GM19043 (cell line): ENCODE results near the gene CC2D2B.
"Not testable (repeated sequence)": the region's sequence is repeated elsewhere in the genome, so short reads cannot be mapped to it uniquely, and the experiment has no call there.

Source experiments
- ATAC-seq: cut with Tn5 transposase; IDR thresholded peaks from one replicate; pipeline ENCODE4 v1.9.1; 2021; ENCODE audit warnings: low read depth; ENCODE audit not compliant: unreplicated experiment

CC2D2B gene, protein sequence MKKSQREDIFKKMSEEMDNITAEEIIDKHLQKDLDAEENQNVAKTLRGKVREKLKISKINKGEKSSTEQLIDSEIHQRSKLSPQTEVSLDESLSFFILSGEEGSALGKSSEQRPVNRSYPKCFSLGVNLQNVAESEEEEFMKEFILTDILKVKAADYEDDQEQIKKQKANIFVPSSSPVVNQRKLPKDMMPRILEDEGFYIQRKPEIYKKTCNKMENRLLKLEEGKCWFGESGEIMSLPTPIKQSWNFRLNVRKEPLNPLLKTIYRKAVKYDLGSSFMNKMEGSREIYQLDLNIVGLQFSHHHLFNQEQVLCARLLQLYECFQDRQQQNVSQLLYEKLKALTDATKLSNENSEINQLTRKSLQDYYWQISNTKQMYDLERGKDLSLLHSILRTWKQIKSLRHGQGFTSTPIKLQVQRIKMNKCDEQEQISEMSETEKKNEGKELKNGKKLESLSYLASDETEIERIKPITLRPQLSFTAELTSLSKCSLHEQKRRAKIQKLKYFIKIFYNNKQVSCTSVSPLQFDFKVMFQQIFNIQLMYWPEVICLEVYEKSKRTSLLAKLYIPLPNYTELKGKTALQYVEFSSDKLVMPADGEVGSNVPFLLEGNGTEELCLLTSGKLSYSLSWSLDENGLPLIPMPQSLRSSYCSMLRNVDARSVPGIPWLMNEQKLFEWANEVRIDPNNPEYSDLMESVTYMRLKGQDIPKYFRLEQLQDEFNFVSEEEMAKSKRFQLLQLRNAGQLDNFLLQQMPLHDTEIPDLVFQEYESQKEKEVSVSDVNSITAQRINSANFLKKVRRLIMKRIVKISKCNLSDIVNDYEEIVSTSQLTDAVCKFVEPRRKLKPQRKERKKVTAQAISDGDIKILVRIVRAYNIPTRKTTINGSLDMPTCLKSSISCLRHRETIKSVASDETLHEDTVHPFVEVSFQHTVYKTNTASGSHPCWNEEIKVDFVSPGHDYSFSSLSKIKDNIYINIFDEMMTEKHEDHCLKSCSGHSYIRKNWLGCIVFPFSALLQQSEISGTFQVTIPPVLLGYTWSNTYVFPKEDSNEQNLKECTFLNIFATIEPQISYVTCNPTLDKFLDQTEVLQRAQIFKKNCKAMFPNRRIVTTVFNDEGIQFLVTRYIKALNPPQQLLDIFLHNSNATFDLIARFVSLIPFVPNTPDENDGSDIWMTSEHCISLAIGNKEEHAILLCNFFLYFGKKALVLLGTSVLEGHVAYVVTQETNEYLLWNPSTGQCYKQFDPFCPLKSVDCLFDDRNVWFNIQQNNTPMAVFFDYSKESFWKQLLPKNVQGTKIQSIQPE (N-terminal part only)

DNA sequence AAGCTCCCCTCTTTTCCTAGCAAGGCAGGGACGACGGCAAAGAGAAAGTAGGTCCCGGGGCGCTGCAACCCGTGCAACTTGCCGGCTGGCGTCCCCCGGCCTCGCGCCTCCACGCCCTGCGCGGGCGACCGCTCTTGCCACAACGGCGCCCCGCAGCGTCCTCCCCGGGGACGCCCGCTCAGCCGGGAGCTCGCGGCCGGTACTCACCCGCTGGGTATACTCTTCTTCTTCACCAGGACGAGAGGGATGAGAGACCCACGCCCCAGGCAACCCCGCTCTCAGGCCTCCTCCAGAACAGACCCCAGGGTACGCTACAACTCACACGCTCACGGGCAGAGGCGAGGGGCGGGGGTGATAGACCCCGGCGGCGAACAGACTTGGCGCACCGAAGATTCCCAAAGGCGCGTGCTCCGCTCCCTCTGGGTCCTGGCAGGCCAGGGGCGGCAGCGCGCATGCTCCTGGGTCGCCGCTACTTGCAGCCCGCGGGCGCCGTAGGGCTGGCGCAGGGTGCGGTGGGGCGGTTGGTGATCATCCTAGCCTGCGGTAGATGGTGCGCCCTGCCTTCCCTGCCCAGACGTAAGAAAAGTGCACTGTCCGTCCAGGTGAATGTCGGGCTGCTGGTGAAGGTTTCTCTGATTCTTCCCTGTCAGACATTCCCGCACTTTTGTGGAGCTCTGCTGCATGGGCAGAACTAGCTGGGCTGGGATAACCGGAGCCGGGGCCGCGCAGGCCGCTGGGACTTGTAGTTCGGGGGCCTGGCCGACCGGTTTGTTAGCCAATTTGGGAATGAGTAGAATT, at the start of gene CC2D2B:
TSS of gene CC2D2B (plus strand) at position 520 of the 798 bp plus-strand sequence. CDS start 3,349 bp downstream, outside the sequence.
- ATAC-seq, result peak; percentile 83

DNA sequence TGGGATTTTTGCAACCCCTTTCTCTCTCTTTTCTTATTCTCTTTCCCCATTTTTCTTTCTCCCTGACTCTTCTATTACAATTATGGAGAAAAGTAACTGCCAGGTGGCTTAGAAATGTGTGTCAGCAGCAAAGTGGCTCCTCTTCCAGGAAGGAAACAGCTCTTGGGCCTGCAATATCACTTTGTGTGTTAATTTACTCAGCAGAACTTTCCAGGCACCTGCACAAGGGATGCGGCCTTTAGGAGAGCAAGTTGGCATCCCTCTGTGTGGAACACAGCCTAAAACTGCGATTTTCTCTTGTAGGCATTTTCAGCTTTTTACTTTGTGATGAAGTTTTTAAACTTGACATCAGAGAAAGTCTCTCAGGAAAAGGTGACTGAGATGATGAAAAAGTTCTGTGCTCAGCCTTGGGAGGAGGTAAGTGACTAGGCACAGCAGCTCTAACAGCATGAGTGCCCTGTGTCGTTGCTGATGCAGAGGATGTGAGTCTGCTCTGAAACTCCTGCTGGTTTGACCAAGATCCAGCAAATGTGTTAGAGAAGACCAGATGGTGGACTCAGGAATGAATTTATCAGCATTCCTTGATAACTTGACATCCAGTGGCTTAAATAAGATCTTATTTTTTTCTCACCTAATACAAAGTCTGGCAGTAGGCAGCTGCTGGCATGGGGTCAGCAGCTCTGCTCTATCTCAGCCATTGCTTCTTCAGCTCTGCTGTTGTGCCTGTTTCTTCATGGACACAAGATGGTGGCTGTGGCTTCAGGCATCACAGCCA, 47.4 kb upstream of the CC2D2B start:
- ATAC-seq, result no peak

DNA sequence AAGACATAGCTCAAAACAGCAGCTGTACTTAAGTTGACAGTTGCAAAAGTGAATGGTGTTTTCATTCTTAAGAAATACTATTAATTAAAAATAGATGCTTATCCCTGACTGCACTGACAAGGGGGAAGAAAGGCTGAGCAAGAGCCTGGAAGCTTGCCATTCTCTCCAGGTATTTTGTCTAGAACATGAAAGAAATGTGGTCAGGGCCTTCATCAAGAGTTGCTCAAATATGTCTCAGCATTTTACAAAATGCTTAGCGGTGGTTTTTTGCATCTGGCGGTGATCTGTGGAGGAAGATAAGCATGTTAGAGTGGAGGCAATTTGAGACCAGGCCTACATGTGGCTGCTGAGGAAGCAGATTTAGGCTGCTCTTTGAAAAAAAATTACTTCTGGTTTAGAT, 46.4 kb upstream of the CC2D2B start:
- ATAC-seq, result no peak

DNA sequence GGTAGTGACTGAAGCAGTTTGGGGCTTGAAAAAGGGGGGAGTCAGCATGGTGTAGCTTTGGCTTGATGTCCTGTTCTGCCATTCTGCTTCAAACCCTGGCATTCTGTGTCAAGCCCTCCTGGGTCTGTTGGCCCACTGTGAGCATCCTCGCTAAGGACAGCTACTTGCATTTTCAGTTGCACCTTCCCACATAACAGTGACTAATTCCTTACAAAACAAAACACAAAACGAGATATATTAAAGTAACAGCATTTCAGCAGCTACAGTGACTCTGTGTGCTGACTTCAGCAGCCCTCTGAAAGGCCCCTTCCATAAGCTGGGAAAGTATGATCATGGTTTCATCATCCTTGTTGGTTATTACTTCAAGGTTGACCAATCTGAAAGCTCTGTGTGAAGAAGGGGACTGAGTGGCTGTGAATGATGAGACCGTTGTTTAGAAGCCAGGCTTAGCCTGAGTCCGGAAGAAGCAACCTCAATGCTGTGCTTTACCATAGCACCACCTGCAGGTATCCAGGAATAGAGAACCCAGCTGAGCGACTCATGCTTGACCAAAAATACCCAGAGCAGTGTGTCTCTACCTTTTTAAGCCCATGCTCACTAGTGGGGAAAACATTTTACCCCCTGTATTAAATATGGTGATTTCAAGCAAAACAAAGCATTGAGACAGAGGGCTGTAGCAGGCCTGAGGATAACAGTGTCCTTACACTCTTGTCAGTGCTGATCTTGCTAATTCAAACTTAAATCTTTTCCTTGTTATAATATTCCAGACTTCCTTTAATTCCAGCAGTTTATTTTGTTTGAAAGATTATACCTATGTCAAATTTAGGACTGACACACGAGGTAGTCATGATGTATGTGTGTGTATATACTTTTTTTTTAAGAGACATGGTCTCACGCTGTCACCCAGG, 42.6 kb upstream of the CC2D2B start:
- ATAC-seq, result peak; percentile 84

DNA sequence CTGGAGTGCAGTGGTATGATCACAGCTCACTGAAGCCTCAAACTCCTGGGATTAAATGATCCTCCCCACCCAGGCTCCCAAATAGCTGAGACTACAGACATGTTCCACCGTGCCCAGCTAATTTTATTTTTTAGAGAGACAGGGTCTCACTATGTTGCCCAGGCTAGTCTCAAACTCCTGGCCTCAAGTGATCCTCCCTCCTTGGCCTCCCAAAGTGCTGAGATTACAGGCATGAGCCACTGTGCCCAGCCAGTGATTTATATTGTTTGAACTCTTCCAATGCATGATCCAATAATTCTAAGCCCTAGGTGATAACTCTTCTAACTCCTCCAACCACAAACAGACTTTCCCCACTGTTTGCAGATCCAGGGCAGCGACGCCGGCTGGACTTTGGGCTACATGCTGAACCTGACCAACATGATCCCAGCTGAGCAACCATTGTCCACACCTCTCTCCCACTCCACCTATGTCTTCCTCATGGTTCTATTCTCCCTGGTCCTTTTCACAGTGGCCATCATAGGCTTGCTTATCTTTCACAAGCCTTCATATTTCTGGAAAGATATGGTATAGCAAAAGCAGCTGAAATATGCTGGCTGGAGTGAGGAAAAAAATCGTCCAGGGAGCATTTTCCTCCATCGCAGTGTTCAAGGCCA, 41.8 kb upstream of the CC2D2B start:
- no peak for ATAC-seq

DNA sequence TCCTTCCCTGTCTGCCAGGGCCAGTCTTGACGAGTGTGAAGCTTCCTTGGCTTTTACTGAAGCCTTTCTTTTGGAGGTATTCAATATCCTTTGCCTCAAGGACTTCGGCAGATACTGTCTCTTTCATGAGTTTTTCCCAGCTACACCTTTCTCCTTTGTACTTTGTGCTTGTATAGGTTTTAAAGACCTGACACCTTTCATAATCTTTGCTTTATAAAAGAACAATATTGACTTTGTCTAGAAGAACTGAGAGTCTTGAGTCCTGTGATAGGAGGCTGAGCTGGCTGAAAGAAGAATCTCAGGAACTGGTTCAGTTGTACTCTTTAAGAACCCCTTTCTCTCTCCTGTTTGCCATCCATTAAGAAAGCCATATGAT, 41.3 kb upstream of the CC2D2B start:
- ATAC-seq, result no peak

DNA sequence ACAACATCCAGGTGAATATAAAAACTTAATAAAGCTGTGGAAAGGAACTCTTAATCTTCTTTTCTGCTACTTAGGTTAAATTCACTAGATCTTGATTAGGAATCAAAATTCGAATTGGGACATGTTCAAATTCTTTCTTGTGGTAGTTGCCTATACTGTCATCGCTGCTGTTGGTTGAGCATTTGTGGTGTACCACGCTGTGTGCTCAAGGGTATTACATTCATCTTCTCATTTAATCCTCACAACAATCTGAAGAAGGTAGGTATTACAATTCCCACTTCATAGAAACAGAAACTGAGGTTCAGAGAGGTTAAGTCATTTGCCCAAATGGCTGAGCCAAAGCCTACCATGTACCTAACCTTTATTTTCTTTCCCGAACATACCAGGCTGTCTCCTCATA, 39.9 kb upstream of the CC2D2B start:
- ATAC-seq, result no peak

DNA sequence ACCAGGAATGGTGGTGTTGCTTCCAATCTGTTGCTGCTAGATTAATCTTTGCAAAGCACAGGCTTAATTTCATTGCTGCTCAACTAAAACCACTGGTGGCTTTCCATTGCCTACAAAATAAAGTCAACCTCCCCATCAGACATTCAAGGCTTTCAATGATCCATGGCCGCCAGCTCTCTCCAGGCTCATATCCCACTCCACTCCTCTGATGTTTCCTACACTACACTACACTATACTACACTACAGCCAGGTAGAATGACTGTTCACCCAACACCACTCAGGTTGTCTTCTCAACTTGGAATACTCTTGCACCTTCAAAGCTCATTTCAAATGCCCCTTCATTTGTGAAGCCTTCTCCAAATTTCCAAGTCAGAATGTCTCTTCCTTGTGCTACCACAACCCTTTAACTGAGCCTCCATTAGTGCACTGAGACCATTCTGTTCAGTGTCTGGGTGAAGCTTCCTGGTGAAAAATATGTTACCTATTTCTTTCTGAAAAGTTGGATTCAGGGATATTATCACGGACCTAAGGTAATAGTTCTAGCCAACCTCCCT, 35.5 kb upstream of the CC2D2B start:
- ATAC-seq, result no peak

DNA sequence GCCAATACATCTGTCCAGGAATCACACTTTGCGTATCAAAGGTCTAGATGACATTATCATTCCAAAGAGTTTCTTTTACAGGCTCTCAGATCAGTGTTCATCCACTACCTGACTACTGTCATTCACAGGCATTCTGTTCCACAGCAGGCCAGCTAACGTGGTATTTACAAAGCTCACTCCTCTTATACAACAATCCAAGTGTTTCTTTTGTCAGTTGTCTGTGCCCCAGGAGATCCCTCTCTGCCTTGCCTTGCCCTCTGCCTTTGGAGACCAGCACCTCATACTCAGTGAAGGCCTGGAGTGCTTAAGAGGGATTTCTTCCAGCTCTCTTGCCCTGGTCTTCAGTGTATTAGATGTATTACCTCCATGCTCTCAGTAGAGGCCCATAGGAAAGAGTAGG, 34.6 kb upstream of the CC2D2B start:
- ATAC-seq, result no peak

DNA sequence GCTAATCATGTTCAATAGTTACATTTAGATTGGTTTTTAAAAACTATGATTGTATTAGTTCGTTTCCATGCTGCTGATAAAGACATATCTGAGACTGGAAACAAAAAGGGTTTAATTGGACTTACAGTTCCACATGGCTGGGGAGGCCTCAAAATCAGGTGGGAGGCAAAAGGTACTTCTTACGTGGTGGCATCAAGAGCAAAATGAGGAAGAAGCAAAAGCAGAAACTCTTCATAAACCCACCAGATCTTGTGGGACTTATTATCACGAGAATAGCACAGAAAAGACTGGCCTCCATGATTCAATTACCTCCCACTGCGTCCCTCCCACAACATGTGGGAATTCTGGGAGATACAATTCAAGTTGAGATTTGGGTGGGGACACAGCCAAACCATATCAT, 34.1 kb upstream of the CC2D2B start:
- no peak for ATAC-seq

DNA sequence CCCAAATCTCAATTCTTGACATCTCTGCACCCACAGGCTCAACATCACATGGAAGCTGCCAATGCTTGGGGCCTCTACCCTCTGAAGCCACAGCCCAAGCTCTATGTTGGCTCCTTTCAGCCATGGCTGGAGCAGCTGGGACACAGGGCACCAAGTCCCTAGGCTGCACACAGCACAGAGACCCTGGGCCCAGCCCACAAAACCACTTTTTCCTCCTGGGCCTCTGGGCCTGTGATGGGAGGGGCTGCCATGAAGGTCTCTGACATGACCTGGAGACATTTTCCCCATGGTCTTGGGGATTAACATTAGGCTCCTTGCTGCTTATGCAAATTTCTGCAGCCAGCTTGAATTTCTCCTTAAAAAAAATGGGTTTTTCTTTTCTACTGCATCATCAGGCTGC, 33.0 kb upstream of the CC2D2B start:
- not testable (repeated sequence) for ATAC-seq

DNA sequence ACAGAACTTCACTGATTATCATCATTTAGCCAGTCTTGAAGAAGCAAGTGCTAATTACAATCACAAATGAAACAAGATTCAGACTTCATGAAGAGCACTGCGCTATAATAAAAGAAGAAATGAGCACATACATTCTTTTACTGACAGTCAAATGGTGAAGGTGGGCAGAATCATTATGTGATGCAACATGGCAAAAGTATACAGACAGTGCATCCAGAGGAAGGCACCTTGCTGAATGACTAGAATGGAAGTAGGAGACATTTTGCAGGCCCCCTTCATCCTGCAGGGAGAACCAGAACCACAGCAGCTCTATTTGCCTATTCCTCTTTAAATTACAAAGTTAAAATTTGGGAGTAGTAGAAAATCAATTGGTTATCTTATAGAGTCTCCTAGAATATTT, 31.0 kb upstream of the CC2D2B start:
- ATAC-seq, result no peak

DNA sequence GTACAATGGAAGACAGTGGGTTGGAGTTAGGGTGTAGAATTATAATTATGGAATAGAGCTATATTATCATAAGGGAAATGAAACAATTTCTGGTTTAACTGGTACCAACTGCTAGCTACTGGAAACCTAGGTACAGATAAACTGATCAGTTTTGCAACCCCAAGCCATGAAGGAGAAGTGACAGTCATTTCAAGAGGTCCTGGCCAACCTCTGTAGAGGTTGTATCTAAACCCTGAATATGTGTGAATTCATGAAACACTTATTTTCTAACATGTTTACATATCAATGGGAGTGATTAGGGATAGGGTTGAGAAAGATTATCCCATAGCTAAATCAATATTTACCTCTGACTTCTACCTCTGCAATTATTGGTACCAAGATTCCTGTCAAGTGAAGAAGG, 29.9 kb upstream of the CC2D2B start:
- ATAC-seq, result no peak

DNA sequence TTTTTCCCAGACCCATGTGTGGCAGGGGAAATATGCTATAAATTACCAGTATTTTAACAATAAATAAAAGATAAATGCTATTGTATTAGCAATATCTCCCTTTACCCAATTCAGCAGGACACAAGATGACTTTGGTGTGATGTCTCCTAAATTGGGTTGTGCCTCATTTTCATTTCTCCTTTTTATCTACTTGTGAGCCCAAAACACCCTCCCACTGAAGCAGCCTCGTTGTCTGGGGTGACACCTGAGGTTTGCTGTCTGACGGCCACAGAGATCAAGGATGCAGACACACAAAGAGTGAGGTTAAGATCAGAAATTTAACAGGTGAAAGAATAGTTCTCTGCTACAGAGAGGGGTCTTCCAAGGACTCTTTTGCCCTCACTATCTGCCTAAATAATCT, 27.1 kb upstream of the CC2D2B start:
- ATAC-seq, result no peak

DNA sequence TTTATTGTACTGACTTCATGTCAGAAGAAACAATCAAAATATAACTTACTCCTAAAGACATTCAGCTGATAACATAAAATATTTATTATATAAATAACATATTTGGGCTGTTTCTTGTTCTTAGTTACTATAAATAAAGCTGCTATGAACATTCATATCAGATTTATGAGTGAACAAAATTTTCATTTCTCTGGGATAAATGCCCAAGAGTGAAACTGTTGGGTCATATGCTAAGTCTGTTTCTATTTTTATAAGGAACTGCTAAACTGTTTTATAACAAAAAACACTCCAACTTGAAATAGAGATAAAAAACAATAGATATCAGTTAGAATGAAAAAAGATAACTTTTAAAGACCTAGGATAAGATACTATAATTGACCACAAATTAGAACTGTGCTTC, 26.5 kb upstream of the CC2D2B start:
- ATAC-seq, result no peak

DNA sequence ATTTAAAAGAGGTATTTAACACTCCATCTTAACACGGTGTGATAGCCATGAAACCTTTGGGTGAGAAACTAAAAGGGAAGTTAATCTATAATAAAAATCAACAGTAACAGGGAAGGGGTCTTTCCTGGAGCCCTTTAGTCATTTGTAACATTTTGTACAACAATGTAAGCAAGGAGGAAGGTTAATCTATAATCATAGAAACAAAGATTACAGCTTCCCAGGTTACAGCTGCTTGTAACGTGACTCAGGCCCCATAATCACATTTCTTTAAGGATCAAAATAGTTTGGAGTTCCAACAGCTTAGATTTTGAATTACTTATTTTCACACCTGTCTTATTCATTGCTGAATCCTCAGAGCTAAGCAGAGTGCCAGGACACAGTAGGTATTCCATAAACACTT, 17.9 kb upstream of the CC2D2B start:
- no peak for ATAC-seq

DNA sequence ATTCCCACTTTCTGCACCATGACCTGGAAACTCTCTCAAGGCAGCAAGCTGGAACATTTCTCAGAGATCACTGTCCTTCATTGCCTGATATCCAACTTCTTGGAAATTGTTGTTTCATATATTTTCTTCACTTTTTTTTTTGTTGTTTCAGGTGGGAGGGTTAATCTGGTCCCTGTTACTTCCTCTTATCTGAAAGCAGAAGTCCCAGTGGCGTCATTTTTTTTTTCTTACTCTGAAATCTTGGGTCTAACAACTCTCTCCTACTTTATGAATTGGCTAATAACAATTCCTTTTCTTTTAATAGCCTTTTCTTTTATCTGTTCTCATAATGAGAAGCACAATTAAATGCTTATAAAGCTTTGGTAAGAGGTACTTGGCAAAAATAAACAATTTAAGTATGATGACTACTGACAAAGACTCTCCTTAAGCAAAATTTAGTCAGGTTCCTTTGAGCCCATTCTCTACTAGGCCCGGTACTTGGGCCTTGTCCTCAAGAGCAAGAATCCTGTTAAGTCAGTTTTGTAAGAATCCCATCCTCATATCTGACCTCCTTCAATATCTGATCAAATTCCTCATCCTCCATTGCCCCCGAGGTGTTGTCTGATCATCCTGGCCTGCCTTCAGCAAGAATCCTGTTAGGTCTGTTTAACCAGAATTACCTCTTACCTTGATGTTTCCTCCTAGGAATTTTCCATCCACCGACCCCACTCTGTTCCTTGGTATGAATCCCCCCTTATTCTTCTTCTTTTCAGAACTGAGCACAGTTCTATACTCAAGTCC, 11.5 kb upstream of the CC2D2B start:
- no peak for ATAC-seq
